Panc1 (cell line): Measurements from ENCODE around the gene TMEM170A. TPM values are rescaled to one million over a fixed set of nuclear protein-coding genes. Genes with fewer than 3 reads are reported as not detected.

ENCODE experiments used
- ATAC-seq: fragments of 200-7000 bp; cut with Tn5 transposase; 2 replicates; pipeline ENCODE4 v1.9.1; 2020; ENCODE audit warnings: mild to moderate bottlenecking, moderate library complexity
- BruUV-seq: library from RNA; stranded (reverse); fragments of 400-500 nt; replicated peaks from 2 replicates; lab custom pipeline; 2021; lab: Mats Ljungman, UMichigan
- CTCF ChIA-PET: fragments of 300-600 bp; sonication (Branson Sonifier 250); formaldehyde crosslinking; loops from one replicate; lab custom pipeline; 2022; ENCODE audit warnings: antibody characterized with exemption; lab: Charles Lee
- POLR2A ChIA-PET: fragments of 300-600 bp; sonication (Branson Sonifier 250); formaldehyde crosslinking; loops from one replicate; lab custom pipeline; 2022; ENCODE audit warnings: antibody characterized with exemption; lab: Charles Lee
- DNase-seq: peaks from one replicate; pipeline ENCODE4 v3.0.0-alpha.2; 2010; ENCODE audit warnings: low read depth, low spot score
- H3K27ac ChIP-seq: 2 replicates; pipeline ENCODE4 v1.5.1; 2011; ENCODE audit warnings: mild to moderate bottlenecking, low read length, inconsistent platforms
- H3K27me3 ChIP-seq: fragments of 200-500 bp; sonication (Bioruptor generic); 2 replicates; pipeline ENCODE4 v1.6.0; 2014; ENCODE audit warnings: low read length, inconsistent platforms; ENCODE audit not compliant: control insufficient read depth, insufficient read depth
- H3K36me3 ChIP-seq: fragments of 200-500 bp; sonication (Bioruptor generic); 2 replicates; pipeline ENCODE4 v1.5.1; 2014; ENCODE audit warnings: inconsistent platforms, mild to moderate bottlenecking, low read length, moderate library complexity; ENCODE audit not compliant: control insufficient read depth, insufficient read depth
- H3K4me1 ChIP-seq: 2 replicates; pipeline ENCODE4 v1.5.1; 2011; ENCODE audit warnings: inconsistent platforms, mild to moderate bottlenecking, low read length, moderate library complexity; ENCODE audit not compliant: control insufficient read depth, insufficient read depth
- H3K4me3 ChIP-seq, 2 experiments: 2 replicates each; pipeline ENCODE4 v1.5.1; 2011 to 2012; ENCODE audit warnings: low read depth in 2 of 2, low read length in 2 of 2, mild to moderate bottlenecking in 2 of 2, inconsistent platforms in 1 of 2, moderate library complexity in 1 of 2
- H3K9me3 ChIP-seq: fragments of 200-500 bp; sonication (Bioruptor generic); 2 replicates; pipeline ENCODE4 v1.5.1; 2014; ENCODE audit warnings: low read depth, mild to moderate bottlenecking, inconsistent platforms, low read length, moderate library complexity; ENCODE audit not compliant: control insufficient read depth, insufficient read depth
- CTCF ChIP-seq: fragments of 450-650 bp; IDR thresholded peaks from 2 replicates; pipeline ENCODE4 v1.5.1; 2017; ENCODE audit warnings: mild to moderate bottlenecking
- POLR2AphosphoS5 ChIP-seq: IDR thresholded peaks from 2 replicates; pipeline ENCODE4 v1.6.1; 2012; ENCODE audit warnings: mild to moderate bottlenecking, low read depth, low read length, moderate library complexity
- REST ChIP-seq, 2 experiments: IDR thresholded peaks; 2 replicates each; pipeline ENCODE4 v1.6.1; 2011 to 2012; ENCODE audit warnings: low read depth in 2 of 2, control low read depth in 1 of 2, low read length in 1 of 2, mild to moderate bottlenecking in 1 of 2, moderate library complexity in 1 of 2; ENCODE audit not compliant: insufficient read depth in 1 of 2
- SIN3A ChIP-seq: IDR thresholded peaks from 2 replicates; pipeline ENCODE4 v1.6.1; 2012; ENCODE audit warnings: low read depth, mild to moderate bottlenecking, low read length, moderate library complexity, borderline replicate concordance; ENCODE audit not compliant: insufficient read depth
- TCF7L2 ChIP-seq: IDR thresholded peaks from 2 replicates; pipeline ENCODE4 v1.6.1; 2011; ENCODE audit warnings: mild to moderate bottlenecking, low read depth, low read length, inconsistent platforms
- in situ Hi-C: cut with HindIII; loops from 2 replicates; pipeline ENCODE4 v1.10.0; 2016; ENCODE audit warnings: low sequenced_read_pairs, low pct_unique_long_range_greater_than_20kb
- intact Hi-C: fragments of 100-400 bp; cut with micrococcal nuclease; formaldehyde crosslinking; loops from one replicate; pipeline ENCODE4 v1.10.0; 2022; ENCODE audit not compliant: unreplicated experiment
- total RNA-seq: library from RNA; stranded (reverse); gene quantifications from one replicate; pipeline ENCODE4 v1.2.1, GENCODE V29; 2021; ENCODE audit not compliant: unreplicated experiment

The TMEM170A gene
- total RNA-seq, 1 experiment from 2014 or later, result 19.0 TPM

DNA sequence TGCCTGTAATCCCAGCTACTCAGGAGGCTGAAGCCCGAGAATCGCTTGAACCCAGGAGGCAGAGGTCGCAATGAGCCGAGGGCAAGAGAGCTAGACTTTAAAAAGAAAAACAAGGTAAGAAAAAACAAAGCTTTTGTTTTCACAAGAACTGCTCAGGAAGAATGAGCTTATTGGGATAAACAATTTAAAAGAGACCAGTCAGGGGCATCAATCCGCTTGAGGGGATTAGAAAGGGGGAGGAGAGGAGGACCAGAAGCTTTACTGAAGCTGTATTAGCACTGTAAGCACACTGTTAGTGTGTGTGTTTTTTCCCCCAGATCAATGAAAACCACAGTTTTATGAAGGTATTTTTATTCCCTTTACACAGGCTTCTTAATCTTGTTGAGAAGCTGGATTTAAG, 8.8 kb downstream of the TMEM170A start:
- in situ Hi-C loops (no loop called here), intact Hi-C loops (no loop called here)
- no TSS peak for BruUV-seq
- CTCF ChIA-PET, result interaction anchor here (0.5 kb wide), 1 partner anchor 53 kb away, joined by 3 read pairs; no protein-coding TSS in a partner anchor
- Histone ChIP-seq H3K4me3 (no peak overlapping the region), H3K36me3 (no peaks in the 10 kb centered on the region), H3K4me1 (no peaks in the 10 kb centered on the region; the same call in 1 of the 2 replicates), H3K27me3 (no peaks in the 10 kb centered on the region), H3K9me3 (no peaks in the 10 kb centered on the region), H3K27ac (no peak overlapping the region)
- POLR2A ChIA-PET, result interaction anchor here (1.0 kb wide), 1 partner anchor 11 kb away, joined by 4 read pairs; no protein-coding TSS in a partner anchor
- no peak for TF ChIP-seq REST (IDR thresholded peaks at IDR 0.05; ENCODE audit: insufficient read depth in 1 of 2, low read depth in 2 of 2, low read length in 1 of 2)
- no peak for TF ChIP-seq POLR2AphosphoS5
- TF ChIP-seq CTCF, result no peak
- TF ChIP-seq TCF7L2, result no peak
- no peak for TF ChIP-seq SIN3A
- DNase-seq (no peak), ATAC-seq (no peak)

DNA sequence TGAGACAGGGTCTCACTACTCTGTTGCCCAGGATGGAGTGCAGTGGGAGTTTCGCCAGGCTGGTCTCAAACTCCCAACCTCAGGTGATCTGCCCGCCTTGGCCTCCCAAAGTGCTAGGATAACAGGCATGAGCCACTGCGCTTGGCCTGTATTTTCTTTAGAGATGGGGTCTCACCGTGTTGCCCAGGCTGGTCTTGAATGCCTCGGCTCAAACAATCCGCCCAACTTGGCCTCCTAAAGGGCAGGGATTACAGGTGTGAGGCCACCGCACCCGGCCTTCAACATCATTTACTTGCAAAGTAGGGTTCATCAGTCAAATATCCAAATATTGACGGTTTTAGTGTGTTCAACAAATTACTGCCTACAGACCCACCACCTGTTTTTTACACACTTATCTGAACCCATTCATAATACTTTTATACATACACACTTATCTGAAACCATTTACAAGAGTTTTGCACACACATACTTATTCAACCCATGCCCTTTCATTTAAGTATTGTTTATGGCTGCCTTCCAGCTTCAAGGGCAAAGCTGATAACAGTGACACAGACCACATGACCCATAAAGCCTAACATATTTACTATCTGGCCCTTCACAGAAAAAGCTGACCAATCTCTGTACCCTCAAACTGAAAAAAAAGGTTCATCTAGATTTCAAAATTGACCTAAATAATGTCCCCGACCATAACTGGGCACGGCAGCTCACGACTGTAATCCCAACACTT, 11.9 kb downstream of the TMEM170A start:
- Histone ChIP-seq H3K27me3 (no peaks in the 10 kb centered on the region), H3K4me1 (no peaks in the 10 kb centered on the region; the same call in 1 of the 2 replicates), H3K36me3 (peaks cover 2% of the 10 kb centered on the region; the same call in 1 of the 2 replicates), H3K9me3 (no peaks in the 10 kb centered on the region), H3K27ac (no peak overlapping the region), H3K4me3 (no peak overlapping the region)
- TF ChIP-seq SIN3A, result no peak
- no peak for TF ChIP-seq CTCF
- TF ChIP-seq REST (IDR thresholded peaks at IDR 0.05; ENCODE audit: insufficient read depth in 1 of 2, low read depth in 2 of 2, low read length in 1 of 2), result no peak
- TF ChIP-seq POLR2AphosphoS5, result no peak
- TF ChIP-seq TCF7L2, result no peak
- ChIA-PET CTCF (no interaction called here), POLR2A (no interaction called here)
- intact Hi-C loops, result no loop called here
- DNase-seq (no peak), ATAC-seq (no peak)
- no TSS peak for BruUV-seq
- in situ Hi-C loops, result no loop called here
